LNCAP (cell line): ENCODE data around the gene BBS2.

Source experiments
- TF ChIP-seq, protein P1 (sequence below): fragments of 450-650 bp; IDR thresholded peaks from 2 replicates; pipeline ENCODE4 v1.5.1; 2017; ENCODE audit warnings: mild to moderate bottlenecking

Gene BBS2

DNA sequence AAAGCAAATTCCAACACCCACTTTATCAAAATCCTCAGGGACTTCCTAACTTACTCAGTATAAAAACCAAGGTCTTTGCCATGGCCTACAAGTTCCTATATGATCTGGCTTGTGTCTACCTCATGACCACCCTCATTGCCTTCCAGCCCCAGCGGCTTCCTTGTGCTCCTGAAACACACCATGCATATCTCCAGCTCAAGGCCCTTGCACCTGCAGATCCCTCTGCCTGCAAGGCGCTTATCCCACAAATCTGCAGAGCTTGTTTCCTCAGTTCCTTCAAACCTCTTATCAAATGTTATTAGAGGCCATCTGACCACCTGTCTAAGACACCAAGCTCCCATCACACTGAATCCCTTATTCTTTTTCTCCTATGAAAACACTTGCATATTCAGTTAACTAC lies 2.6 kb downstream of the BBS2 start:
- TF ChIP-seq, protein P1, sequence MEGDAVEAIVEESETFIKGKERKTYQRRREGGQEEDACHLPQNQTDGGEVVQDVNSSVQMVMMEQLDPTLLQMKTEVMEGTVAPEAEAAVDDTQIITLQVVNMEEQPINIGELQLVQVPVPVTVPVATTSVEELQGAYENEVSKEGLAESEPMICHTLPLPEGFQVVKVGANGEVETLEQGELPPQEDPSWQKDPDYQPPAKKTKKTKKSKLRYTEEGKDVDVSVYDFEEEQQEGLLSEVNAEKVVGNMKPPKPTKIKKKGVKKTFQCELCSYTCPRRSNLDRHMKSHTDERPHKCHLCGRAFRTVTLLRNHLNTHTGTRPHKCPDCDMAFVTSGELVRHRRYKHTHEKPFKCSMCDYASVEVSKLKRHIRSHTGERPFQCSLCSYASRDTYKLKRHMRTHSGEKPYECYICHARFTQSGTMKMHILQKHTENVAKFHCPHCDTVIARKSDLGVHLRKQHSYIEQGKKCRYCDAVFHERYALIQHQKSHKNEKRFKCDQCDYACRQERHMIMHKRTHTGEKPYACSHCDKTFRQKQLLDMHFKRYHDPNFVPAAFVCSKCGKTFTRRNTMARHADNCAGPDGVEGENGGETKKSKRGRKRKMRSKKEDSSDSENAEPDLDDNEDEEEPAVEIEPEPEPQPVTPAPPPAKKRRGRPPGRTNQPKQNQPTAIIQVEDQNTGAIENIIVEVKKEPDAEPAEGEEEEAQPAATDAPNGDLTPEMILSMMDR = no peak

DNA sequence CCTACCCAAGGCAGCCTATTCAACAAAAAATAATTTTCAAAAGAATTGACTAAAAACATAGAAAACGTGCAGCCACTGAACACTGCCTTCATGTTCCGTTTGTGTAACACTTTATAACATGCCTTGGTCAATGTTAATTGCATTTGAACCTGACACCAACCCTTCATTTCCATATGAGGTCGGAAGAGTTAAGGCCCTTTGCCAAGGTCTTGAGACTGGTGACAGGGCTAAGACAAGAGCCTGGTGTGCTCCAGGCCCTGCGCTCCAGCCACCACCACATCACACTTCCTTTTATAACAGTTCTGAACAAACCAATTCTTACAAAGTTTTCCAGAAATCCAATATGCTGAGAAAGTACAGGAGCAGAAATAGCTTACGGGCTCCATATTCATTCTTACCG lies 4.2 kb downstream of the BBS2 start:
- TF ChIP-seq, protein P1 = no peak

DNA sequence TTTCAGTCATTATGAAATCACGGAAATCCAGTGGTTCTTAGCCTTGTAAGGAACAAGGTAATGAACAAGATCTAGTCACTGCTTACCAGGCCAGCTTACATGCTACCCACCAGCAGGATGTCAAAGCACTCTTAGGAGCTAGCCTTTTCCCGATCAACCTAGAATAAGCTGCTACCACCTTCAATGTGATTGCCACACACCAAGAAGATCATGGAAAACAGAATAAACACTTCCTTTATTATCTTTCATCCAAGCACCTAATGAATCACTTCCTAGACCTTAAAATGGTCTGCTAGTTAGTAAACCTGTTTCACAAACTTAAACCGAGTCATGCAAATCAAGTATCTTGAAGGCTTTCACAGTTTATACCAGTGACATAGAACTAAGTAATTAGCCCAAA lies 5.0 kb downstream of the BBS2 start:
- TF ChIP-seq, protein P1 = no peak

DNA sequence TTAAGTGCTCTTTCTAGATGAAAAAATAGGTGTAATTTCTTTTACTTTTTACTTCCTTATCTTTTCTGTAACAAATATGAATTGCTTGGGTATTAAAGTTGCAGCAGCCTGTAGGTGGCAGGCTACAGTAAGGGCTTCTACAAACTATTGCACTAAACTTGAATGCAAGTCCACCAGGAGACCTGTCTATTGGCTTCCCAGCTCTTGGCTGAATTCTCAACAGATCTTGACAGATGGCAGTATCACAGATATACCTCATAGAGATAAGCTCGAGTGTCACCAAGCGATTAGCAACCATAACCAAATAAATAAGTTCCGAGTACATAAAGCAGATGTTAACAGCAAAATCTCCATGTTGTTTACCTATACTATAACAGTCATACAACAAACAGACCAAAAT lies 5.9 kb downstream of the BBS2 start:
- TF ChIP-seq, protein P1 = peak; percentile 88

DNA sequence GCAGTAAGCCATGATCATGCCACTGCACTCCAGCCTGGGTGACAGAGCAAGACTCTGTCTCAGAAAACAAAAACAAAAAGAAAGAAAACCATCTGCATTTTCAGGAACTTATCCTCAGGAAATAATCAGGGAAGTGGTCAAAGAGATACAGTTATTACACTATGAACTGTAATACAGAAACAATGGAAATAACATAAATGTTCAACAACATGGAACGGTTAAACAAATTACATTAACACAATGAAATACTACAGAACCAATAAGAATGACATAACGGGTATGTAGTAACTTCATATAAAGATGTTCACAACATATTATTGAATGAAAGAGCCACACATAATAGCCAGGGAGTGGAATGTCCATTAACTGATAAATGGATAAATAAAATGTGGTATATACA lies 6.7 kb downstream of the BBS2 start:
- TF ChIP-seq, protein P1 = no peak

DNA sequence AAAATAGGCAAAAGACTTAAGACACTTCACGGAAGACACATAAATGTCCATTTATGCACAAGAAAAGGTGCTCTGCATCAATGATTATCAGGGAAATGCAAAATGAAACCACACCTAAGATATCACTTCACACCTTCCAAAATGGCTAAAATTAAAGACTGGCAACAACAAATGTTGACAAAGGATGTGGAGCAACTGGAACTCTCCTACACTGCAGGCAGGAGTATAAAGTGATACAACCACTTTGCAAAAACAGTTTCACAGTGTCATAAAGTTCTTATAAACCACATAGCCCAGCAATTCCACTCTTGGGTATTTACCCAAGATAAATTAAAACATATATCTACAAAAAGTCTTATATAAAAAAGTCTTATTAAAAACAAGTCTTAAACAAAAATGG lies 7.8 kb downstream of the BBS2 start:
- TF ChIP-seq, protein P1 = no peak

DNA sequence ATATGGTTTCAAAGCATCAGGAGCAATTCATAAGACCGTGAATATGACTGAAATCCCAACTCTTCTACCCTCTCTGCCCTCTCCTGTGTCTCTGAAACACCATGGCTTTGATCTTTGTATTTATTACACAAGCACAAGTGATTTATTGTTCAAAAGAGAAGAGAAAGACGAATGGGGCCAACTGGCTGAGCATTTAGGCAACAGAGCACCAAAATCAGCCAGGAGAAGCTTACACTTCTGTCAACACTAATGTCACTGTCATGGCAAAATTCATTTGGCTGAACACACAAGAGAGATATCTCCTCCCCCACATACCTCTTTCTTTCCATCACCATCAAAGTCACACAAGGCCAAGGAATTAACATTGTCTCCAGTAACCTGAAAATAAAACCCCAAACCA lies 9.3 kb downstream of the BBS2 start:
- TF ChIP-seq, protein P1 = no peak

DNA sequence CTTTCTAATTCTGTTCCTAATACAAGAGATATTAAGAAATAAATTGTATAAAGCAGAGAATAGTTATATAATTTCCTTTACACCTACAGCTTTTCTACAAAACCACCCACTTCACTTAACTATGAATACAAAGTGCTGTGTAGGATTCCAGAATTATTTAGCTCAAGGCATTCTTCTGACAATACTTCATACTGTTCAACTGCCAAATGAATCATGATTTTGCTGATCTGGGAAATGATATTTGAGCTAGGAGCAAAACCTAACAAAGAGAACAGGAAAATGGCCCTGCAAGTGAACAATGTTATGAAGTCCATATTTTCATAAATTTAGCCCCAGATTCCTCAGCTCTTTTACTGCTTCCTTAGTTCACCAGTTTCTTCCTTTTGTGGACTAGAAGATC lies 12.9 kb downstream of the BBS2 start:
- TF ChIP-seq, protein P1 = no peak
